Left ventricle myocardium inferior (tissue), 1 donor: ENCODE measurements around the gene COQ9. TPM values are rescaled to one million over a fixed set of nuclear protein-coding genes. Genes with fewer than 3 reads are reported as not detected.

ENCODE experiments used
- DNase-seq: peaks from one replicate; pipeline ENCODE4 v3.0.0-alpha.2; 2020
- H3K27ac ChIP-seq: fragments of 200-600 bp; replicated peaks from 2 replicates; pipeline ENCODE4 v1.8.0; 2021
- H3K27me3 ChIP-seq: fragments of 200-600 bp; 2 replicates; pipeline ENCODE4 v1.8.0; 2021; ENCODE audit warnings: low read depth
- H3K36me3 ChIP-seq: fragments of 200-600 bp; 2 replicates; pipeline ENCODE4 v1.8.0; 2021
- H3K4me1 ChIP-seq: fragments of 200-600 bp; 2 replicates; pipeline ENCODE4 v1.8.0; 2021
- H3K4me3 ChIP-seq: fragments of 200-600 bp; 2 replicates; pipeline ENCODE4 v1.8.0; 2021; ENCODE audit warnings: mild to moderate bottlenecking, moderate library complexity
- H3K9me3 ChIP-seq: fragments of 200-600 bp; replicated peaks from 2 replicates; pipeline ENCODE4 v1.8.0; 2021
- CTCF ChIP-seq: fragments of 200-600 bp; IDR thresholded peaks from 2 replicates; pipeline ENCODE4 v1.8.0; 2021; ENCODE audit warnings: antibody characterized with exemption, mild to moderate bottlenecking, borderline replicate concordance
- intact Hi-C: fragments of 100-400 bp; cut with micrococcal nuclease; formaldehyde crosslinking; loops from one replicate; pipeline ENCODE4 v1.11.0; 2022
- total RNA-seq: library from RNA; stranded (reverse); fragmentation: NEBNext Ultra II Directional; extraction: Animal tissue kit (Norgen Biotek cat#: 25700); gene quantifications from one replicate; pipeline ENCODE4 v1.2.1, GENCODE V29; 2021
- donor health status: DM: no; HTN: yes; CAD: no; lungs with severe emphysema.

Gene COQ9
- total RNA-seq, 1 donor from 2014 or later: 234 TPM

DNA sequence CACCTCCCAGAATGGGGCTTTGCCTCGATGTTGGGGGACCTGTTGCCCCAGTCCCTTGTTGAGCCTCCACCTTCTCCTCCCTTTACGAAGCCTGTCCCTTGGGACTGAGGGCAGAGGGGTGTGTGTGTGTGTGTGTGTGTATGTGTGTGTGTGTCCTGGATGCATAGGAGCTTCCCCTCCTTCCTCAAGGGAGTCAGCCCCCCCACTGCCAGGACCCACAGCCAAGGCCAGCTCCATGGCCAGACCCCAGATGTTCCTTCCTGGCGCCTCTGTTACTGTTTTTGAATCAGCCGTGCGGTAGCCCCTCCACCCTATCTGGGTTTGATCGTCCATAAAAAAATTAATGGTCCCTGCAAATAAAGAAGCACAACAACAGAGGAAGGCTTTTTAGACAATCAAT, 56.7 kb downstream of the COQ9 start:
- no peak for TF ChIP-seq CTCF
- Histone ChIP-seq H3K4me3 (no peak overlapping the region), H3K4me1 (no peaks in the 10 kb centered on the region), H3K36me3 (no peaks in the 10 kb centered on the region), H3K27me3 (no peaks in the 10 kb centered on the region), H3K9me3 (no peaks in the 10 kb centered on the region), H3K27ac (no peak overlapping the region)
- no peak for DNase-seq
- intact Hi-C loops: no loop called here

DNA sequence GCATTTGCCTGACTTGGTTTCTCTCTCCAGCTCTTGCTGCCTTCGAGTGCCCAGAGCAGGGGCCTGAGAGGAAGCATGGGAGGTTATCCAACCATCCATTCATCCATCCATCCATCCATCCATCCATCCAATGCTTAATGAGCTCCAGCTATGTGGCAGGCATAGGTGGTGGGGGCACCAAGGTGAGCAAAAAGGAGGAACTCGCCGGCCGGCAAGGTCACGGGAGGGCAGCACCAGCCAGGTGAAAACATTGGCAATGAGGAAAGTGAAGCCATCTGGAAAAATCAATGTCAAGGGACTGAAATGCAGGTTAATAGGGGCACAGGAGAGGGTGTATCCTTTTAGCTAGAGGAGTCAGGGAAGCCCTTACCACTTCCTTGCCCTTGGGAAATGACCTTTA, 57.2 kb downstream of the COQ9 start:
- no peaks in the 10 kb centered on the region for H3K27me3 ChIP-seq
- no peak for TF ChIP-seq CTCF
- no peaks in the 10 kb centered on the region for H3K36me3 ChIP-seq
- DNase-seq: no peak
- intact Hi-C loops: no loop called here
- no peaks in the 10 kb centered on the region for H3K9me3 ChIP-seq
- no peak overlapping the region for H3K27ac ChIP-seq
- no peaks in the 10 kb centered on the region for H3K4me1 ChIP-seq
- H3K4me3 ChIP-seq: no peak overlapping the region

DNA sequence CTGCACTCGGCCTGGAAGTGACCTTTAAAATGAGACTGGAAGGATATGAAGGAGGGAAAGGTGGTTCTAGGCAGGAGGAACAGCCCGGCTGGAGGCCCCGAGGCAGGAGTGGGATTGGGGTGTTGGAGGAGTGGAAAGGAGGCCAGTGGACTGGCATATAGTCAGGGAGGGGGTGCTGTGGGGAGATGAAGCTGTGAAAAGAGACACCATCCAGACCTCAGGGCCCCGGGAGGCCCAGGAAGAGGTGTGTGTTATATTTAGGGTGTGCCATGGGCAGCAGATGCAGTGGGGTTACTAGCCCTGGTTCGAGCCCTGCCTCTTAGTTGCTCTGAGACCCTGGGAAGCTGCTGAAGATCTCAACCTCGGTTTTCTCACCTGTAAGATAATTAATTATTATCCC, 57.9 kb downstream of the COQ9 start:
- Histone ChIP-seq H3K4me3 (no peak overlapping the region), H3K36me3 (no peaks in the 10 kb centered on the region), H3K27me3 (no peaks in the 10 kb centered on the region), H3K27ac (no peak overlapping the region), H3K9me3 (no peaks in the 10 kb centered on the region), H3K4me1 (no peaks in the 10 kb centered on the region)
- TF ChIP-seq CTCF: no peak
- intact Hi-C loops: no loop called here
- DNase-seq: no peak

DNA sequence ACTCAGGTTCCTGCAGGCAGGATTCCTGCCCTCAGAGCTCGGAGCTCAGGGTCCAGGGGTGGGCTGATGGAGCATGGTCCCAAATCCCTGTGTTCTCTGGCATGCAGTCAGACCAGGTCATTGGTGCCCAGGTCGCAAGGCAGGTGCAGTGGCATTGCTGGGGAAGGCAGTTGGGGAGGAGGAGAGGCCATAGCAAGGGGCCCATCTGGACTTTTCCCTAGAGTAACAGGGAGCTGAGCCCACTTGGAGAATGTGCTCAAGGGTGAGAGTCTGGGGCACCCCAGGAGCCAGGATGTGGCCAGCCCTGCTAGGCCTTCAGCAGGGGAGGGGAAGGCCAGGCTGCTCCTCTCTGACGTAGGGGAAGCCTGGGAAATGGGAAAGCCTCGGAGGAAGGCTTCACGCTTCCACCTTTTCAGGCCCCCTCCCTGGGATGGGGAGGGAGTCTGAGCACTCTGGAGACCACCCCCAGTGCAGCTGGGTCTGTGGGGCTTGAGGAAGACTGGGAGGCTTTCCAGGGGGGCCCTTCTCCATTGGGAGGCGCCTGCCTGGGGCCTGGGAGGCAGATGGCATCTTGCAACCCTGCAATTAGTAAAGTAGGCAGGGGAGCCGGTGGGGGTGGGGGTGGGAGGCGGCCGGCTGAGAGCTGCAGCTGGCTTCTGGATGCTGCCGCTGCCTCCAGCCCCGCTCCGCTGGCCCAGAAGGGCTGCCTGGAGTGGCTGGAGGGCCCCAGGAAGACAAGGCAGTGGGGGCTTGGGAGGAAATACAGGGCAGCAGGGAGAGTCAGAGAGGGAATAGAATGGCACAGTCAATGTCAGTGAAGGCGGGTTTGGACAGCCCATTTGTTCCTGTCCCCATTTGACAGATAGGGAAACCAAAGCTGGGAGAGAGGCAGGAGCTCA, 60.1 kb downstream of the COQ9 start:
- H3K9me3 ChIP-seq: no peaks in the 10 kb centered on the region
- H3K4me1 ChIP-seq: no peaks in the 10 kb centered on the region
- H3K27ac ChIP-seq: no peak overlapping the region
- H3K4me3 ChIP-seq: no peak overlapping the region
- no peak for DNase-seq
- H3K27me3 ChIP-seq: no peaks in the 10 kb centered on the region
- intact Hi-C loops: no loop called here
- no peak for TF ChIP-seq CTCF
- peaks cover 7% of the 10 kb centered on the region for H3K36me3 ChIP-seq

DNA sequence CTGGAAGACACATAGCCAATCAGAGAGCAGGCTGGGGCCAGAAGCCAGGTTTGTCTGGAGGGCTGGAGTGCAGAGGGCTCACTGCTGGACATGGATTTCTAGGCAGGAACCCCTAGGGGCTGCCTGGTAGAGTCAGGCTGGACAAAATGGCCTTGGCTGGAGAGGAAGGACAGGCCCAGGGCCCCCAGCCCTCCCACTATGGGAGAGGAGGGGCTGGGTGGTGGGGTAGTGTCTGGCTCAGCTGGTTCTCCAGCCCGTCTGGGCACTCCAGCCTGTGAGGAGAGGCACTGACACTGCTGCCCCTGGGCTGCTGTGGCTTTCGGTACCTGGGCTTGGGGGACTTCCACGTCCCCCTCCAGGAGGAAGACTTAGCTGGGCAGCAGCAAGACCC, 60.8 kb downstream of the COQ9 start:
- intact Hi-C loops: no loop called here
- no peaks in the 10 kb centered on the region for H3K27me3 ChIP-seq
- H3K9me3 ChIP-seq: no peaks in the 10 kb centered on the region
- TF ChIP-seq CTCF: no peak
- H3K27ac ChIP-seq: no peak overlapping the region
- peaks cover 11% of the 10 kb centered on the region for H3K36me3 ChIP-seq
- H3K4me3 ChIP-seq: no peak overlapping the region
- H3K4me1 ChIP-seq: no peaks in the 10 kb centered on the region
- DNase-seq: no peak
